T1000 (cell line): Measurements from ENCODE around the gene SUFU.

ENCODE experiments used
- DNase-seq: peaks from one replicate; lab custom pipeline; 2025; ENCODE audit warnings: mixed read lengths; lab: John Stamatoyannopoulos, UW

Gene SUFU

GRCh38 chr10:102673236-102673818 lies 169.6 kb downstream of the SUFU start:
- no peak for DNase-seq

DNA sequence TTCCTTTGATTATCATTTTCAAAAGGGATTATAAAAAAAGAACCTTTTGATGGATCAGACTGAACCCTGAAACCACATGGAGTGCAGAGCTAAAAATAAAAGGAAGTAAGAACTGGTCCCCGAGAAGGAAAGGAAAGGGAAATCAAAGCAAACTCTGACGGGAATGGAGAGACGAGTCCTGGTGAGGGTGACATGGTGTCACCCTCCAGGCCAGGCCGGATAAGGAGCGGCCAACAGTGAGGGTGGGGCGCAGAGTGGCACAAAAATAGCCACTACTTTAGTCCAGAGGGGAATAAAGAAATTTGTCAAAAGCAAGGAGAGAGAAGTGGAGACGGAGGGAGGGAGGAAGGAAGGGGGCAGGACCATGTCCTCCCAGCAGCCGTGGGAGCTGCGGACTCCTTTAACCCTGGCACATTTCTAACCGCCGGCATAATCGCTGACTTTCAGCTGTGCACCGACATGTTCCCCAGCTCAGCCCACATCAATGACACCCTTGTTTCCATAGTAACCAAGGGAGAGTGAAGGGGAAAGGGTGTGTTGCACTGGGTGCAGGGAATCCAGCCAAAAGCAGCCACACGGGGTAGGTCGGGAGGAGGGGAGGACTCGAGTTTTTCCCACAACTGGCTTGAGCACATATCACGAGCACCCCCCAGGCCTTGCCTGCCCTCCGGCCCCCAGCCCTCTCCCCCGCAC lies 170.2 kb downstream of the SUFU start:
- DNase-seq, result no peak

DNA sequence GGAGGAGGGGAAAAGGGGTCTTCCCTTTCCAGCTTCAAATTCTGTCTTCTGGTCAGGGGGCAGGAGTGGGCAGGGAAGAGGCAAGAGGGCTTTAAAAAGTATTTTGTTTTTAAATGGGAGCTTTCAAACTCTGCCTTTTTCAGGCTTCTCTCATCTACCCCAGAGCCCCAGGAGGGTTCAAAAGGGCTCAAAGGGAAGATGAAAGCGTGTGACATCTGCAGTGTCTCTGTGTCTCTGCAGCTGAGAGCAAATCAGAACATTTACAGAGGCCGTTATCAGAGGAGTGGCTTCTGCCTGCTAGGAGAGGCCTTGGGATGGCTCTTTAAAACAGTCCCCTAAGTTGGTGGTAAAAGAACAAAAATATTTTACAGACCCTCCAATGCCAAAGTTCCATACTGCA lies 170.8 kb downstream of the SUFU start:
- DNase-seq, result no peak

DNA sequence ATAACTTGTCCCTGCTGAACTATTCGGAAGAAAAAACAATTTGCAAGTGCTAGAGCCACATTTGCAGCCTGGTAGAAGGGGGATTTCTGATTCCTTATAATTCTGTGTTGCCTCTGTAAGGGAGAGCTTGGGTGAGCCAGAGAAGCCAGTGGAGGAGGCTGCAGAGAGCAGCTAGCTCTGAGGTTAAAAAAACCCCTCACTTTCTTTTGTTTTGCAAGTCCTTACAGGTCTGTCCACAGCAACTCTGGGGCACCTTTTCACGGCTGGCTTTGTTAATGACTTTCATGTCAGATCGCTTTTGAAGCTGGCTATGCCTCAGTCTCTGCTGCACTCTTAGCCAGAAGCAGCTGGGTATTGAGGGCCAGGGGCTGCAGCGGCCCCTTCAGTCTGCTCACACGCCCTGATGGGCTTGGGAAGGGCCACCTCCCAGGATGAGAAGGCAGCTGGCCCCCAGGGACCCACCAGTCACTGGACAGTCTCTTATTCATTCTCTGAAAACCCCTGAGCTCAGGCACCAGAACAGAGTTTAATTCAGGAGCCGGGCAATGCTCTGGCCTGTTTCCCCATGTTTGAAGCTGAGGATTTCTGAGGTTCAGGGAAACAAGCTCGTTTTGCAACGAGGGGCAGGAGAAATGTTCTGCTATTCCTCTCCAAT lies 171.4 kb downstream of the SUFU start:
- no peak for DNase-seq

- DNase-seq, result no peak
These were observed 172.1 kb downstream of the SUFU start for GRCh38 chr10:102675666-102676533.

GRCh38 chr10:102676534-102677315 lies 173.0 kb downstream of the SUFU start:
- DNase-seq, result no peak

DNA sequence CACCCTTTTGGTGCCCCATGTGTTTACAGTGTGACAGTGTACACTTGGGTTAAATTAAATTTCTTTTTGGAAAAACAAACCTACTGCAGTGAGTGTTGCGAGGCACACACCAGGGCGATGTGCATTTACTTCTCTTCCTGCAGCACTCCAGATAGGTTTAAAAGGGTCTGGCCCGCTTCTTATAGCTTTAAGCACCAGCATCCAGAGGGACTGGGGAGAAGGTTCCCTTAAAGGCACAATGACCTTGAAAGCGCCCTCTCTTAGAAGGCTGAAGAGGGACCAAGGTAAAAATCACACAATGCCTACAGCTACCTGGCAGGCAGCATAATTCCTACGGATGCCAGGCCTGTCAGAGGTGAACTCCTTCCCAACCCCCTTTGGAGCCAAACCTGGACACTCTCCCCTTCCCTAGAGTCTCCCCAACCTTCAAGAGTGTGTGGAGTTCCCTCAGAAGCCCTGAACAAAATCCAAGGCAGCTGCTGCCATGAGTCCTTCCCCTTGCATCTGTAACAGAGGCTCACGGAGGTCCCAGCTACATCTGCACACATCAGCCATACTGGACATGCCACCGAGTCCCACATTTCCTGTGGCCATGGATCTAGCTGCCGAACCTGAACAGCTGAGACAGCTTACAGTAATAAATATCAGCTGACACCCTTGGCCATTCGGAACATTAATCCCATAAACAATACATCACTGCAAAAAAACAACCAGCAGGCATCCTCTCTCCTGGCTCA lies 173.7 kb downstream of the SUFU start:
- no peak for DNase-seq

GRCh38 chr10:102678068-102678400 lies 174.3 kb downstream of the SUFU start:
- DNase-seq, result no peak

DNA sequence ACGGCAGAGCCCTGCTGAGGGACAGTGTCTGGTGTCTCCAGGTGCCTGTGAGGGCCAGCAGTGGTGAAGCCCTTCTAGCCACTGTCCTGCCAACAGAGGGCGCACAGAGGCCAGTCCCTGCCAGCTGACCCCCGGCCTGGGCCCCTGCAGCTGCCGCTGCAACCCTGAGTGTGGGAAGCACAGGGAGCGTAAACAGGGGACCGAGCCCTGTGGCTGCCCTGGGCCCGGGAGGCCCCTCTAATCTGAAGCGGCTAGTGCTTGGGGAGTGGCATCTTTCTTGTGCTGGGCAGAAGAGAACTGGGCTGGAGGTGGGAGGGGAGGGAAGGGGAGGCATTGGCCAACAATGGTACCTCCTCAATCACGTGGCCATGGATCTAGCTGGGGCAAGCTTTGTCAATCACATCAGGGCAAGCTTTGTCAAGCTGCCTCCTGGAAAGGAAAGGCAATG lies 175.1 kb downstream of the SUFU start:
- DNase-seq, result no peak

DNA sequence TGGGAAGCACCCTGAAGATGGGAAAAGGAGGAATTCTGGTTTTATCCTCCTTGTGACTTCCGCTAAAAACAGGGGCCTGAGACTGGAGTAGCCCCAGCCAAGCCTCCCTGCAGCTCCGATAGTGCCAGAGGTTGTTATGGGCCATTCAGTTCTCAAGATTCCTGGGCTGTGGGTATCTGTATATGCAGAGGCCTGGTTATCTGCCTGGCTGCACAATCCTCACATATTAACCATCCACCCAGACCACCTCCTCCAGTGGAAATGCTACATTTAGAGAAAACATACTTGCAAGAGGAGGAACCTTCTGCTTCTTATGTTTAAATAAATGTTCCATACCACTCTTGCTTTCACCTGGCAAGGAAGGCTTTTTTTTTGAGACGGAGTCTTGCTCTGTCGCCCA lies 175.8 kb downstream of the SUFU start:
- no peak for DNase-seq

GRCh38 chr10:102681696-102682095 lies 177.9 kb downstream of the SUFU start:
- DNase-seq, result no peak

DNA sequence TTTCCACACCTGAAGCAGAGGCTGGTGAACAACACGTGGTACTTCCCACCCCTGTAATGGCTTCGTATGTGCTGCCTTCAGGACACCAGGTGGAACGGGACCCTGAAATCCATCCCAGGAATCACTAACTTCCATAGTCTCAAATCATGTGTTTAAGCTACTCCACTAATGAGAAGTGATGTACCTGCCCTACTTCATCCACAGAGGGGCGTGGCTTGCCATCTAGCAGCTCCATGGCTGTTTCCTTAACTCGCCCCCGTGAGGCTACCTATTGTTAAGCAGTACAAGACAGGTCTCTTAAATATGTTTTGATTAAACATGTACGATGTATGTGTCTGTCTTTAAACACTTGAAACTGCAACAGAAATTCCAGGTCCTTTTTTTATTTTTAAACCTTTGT lies 178.6 kb downstream of the SUFU start:
- DNase-seq, result no peak

DNA sequence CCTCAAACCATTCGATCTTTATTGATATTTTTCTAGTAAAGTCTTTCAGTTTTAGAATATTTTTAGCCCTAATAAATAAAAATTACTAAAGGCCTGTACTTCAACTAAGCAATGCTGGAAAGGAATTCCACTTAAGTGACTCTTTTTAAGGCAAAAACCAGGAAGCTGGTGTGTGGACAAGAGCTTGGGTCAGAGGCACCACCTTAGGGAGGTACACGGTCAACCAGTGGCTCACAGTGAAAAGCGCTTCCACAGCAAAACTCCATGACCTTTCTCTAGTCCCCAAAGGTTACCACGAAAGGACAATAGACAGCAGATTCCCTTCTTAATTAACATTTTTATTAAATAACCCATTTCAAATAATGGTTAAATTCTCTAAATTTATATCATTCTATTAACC lies 179.2 kb downstream of the SUFU start:
- DNase-seq, result no peak
